Trophoblast cell (in vitro differentiated cells and primary cell): Measurements from ENCODE around the gene CUEDC1.

Experiments used
- DNase-seq, 2 donors: peaks; one replicate each; pipeline ENCODE4 v3.0.0-alpha.2; 2016
- H2AFZ ChIP-seq: 2 replicates; pipeline ENCODE4 v1.6.1; 2013; ENCODE audit warnings: low read length, moderate library complexity, mild to moderate bottlenecking; ENCODE audit not compliant: insufficient read depth, poor library complexity
- H2AK5ac ChIP-seq: 2 replicates; pipeline ENCODE4 v1.6.1; 2013; ENCODE audit warnings: mild to moderate bottlenecking, low read length
- H2BK120ac ChIP-seq: 2 replicates; pipeline ENCODE4 v1.6.1; 2013; ENCODE audit warnings: low read length, mild to moderate bottlenecking, moderate library complexity; ENCODE audit not compliant: insufficient read depth, poor library complexity
- H2BK12ac ChIP-seq: 2 replicates; pipeline ENCODE4 v1.6.1; 2013; ENCODE audit warnings: mild to moderate bottlenecking, low read length, moderate library complexity
- H2BK5ac ChIP-seq: 2 replicates; pipeline ENCODE4 v1.6.1; 2013; ENCODE audit warnings: low read length, low read depth, moderate library complexity, mild to moderate bottlenecking; ENCODE audit not compliant: poor library complexity
- H3K14ac ChIP-seq: 2 replicates; pipeline ENCODE4 v1.6.1; 2013; ENCODE audit warnings: mild to moderate bottlenecking, low read length
- H3K18ac ChIP-seq: 2 replicates; pipeline ENCODE4 v1.6.1; 2013; ENCODE audit warnings: mild to moderate bottlenecking, low read length
- H3K23ac ChIP-seq: 2 replicates; pipeline ENCODE4 v1.6.1; 2013; ENCODE audit warnings: low read length
- H3K27ac ChIP-seq: 2 replicates; pipeline ENCODE4 v1.5.1; 2013; ENCODE audit warnings: low read depth, mild to moderate bottlenecking, inconsistent platforms, low read length, moderate library complexity
- H3K27me3 ChIP-seq: 2 replicates; pipeline ENCODE4 v1.6.1; 2013; ENCODE audit warnings: inconsistent platforms, mild to moderate bottlenecking, low read length, moderate library complexity; ENCODE audit not compliant: insufficient read depth
- H3K36me3 ChIP-seq, 2 experiments: 1 replicate in 1 of 2; 2 replicates in 1 of 2; pipeline ENCODE4 v1.6.1; 2013; ENCODE audit warnings: low read length in 2 of 2, mild to moderate bottlenecking in 2 of 2, moderate library complexity in 1 of 2; ENCODE audit not compliant: insufficient read depth in 2 of 2, control insufficient read depth in 1 of 2
- H3K4ac ChIP-seq: 2 replicates; pipeline ENCODE4 v1.6.1; 2013; ENCODE audit warnings: low read depth, mild to moderate bottlenecking, low read length, moderate library complexity
- H3K4me1 ChIP-seq, 2 experiments: 1 replicate in 1 of 2; 2 replicates in 1 of 2; pipeline ENCODE4 v1.6.1; 2013; ENCODE audit warnings: low read length in 2 of 2, mild to moderate bottlenecking in 2 of 2, moderate library complexity in 1 of 2; ENCODE audit not compliant: insufficient read depth in 2 of 2, control insufficient read depth in 1 of 2
- H3K4me2 ChIP-seq: 2 replicates; pipeline ENCODE4 v1.6.1; 2013; ENCODE audit warnings: inconsistent platforms, mild to moderate bottlenecking, low read length, moderate library complexity
- H3K4me3 ChIP-seq: 2 replicates; pipeline ENCODE4 v1.5.1; 2013; ENCODE audit warnings: mild to moderate bottlenecking, low read depth, low read length, inconsistent platforms
- H3K79me1 ChIP-seq: one replicate; pipeline ENCODE4 v1.6.1; 2013; ENCODE audit warnings: low read length
- H3K79me2 ChIP-seq: 2 replicates; pipeline ENCODE4 v1.6.1; 2013; ENCODE audit warnings: low read length, mild to moderate bottlenecking; ENCODE audit not compliant: control insufficient read depth, insufficient read depth, poor library complexity
- H3K9ac ChIP-seq: 2 replicates; pipeline ENCODE4 v1.6.1; 2013; ENCODE audit warnings: mild to moderate bottlenecking, low read length
- H3K9me3 ChIP-seq: 2 replicates; pipeline ENCODE4 v1.6.1; 2013; ENCODE audit warnings: low read depth, mild to moderate bottlenecking, control low read depth, inconsistent platforms, low read length; ENCODE audit not compliant: insufficient read depth
- H4K12ac ChIP-seq: 2 replicates; pipeline ENCODE4 v1.6.1; 2013; ENCODE audit warnings: low read depth, mild to moderate bottlenecking, low read length, moderate library complexity
- H4K8ac ChIP-seq: 2 replicates; pipeline ENCODE4 v1.6.1; 2013; ENCODE audit warnings: low read depth, mild to moderate bottlenecking, low read length, moderate library complexity
- H4K91ac ChIP-seq: one replicate; pipeline ENCODE4 v1.6.1; 2013; ENCODE audit warnings: low read depth, mild to moderate bottlenecking, low read length, moderate library complexity
- WGBS: extraction: QIAGEN DNeasy Blood & Tissue Kit; methylation state at CpG from one replicate; pipeline ENCODE4 v1.1.7; 2013; ENCODE audit warnings: missing lambda C conversion rate; ENCODE audit not compliant: insufficient read length, insufficient coverage; ENCODE audit errors: extremely low coverage; 5-methylcytosine and 5-hydroxymethylcytosine counted together

CUEDC1 gene

GRCh38 chr17:57908278-57908677 lies 46.9 kb downstream of the CUEDC1 start:
- no CpG with 5 or more reads among the region's 6 CpGs for whole genome bisulfite sequencing
- Histone ChIP-seq H3K4me3 (no peak overlapping the region), H3K4ac (no peak overlapping the region), H2BK12ac (no peak overlapping the region), H2BK120ac (no peak overlapping the region), H2BK5ac (no peak overlapping the region), H3K27ac (no peak overlapping the region), H2AFZ (no peak overlapping the region), H3K9ac (no peak overlapping the region), H3K4me1 (peaks cover 18 to 21% of the 10 kb centered on the region in 2 experiments), H3K23ac (no peak overlapping the region), H3K9me3 (peaks cover 2% of the 10 kb centered on the region), H4K91ac (no peak overlapping the region), H3K36me3 (no peaks in the 10 kb centered on the region), H3K18ac (no peak overlapping the region), H3K27me3 (no peaks in the 10 kb centered on the region), H3K79me1 (no peaks in the 10 kb centered on the region), H4K8ac (no peak overlapping the region), H4K12ac (no peak overlapping the region), H3K4me2 (no peak overlapping the region), H3K79me2 (no peaks in the 10 kb centered on the region), H3K14ac (no peak overlapping the region), H2AK5ac (no peak overlapping the region)
- DNase-seq = no peak

- peaks cover 4% of the 10 kb centered on the region for H3K79me1 ChIP-seq
- no peak for DNase-seq
- WGBS = no CpG with 5 or more reads among the region's 7 CpGs
- no peak overlapping the region for H2AK5ac ChIP-seq
- peaks cover 24 to 26% of the 10 kb centered on the region in 2 experiments for H3K4me1 ChIP-seq
- H4K91ac ChIP-seq = no peak overlapping the region
- no peak overlapping the region for H3K18ac ChIP-seq
- H3K9me3 ChIP-seq = peaks cover 2% of the 10 kb centered on the region
- H3K36me3 ChIP-seq = no peaks in the 10 kb centered on the region
- no peak overlapping the region for H2AFZ ChIP-seq
- no peak overlapping the region for H3K4me3 ChIP-seq
- no peak overlapping the region for H3K4me2 ChIP-seq
- H3K23ac ChIP-seq = no peak overlapping the region
- no peak overlapping the region for H3K27ac ChIP-seq
- H2BK120ac ChIP-seq = no peak overlapping the region
- no peak overlapping the region for H2BK5ac ChIP-seq
- H2BK12ac ChIP-seq = no peak overlapping the region
- no peak overlapping the region for H3K9ac ChIP-seq
- no peaks in the 10 kb centered on the region for H3K79me2 ChIP-seq
- no peak overlapping the region for H3K4ac ChIP-seq
- no peak overlapping the region for H4K12ac ChIP-seq
- no peaks in the 10 kb centered on the region for H3K27me3 ChIP-seq
- no peak overlapping the region for H4K8ac ChIP-seq
- H3K14ac ChIP-seq = no peak overlapping the region
These were observed 48.3 kb downstream of the CUEDC1 start for GRCh38 chr17:57906910-57907309.

GRCh38 chr17:57905875-57906455 lies 49.2 kb downstream of the CUEDC1 start:
- Histone ChIP-seq H3K27me3 (no peaks in the 10 kb centered on the region), H3K9ac (no peak overlapping the region), H2BK5ac (no peak overlapping the region), H2AK5ac (no peak overlapping the region), H3K14ac (no peak overlapping the region), H3K27ac (no peak overlapping the region), H3K4me1 (peaks cover 24 to 26% of the 10 kb centered on the region in 2 experiments), H3K36me3 (no peaks in the 10 kb centered on the region), H3K79me1 (peaks cover 4% of the 10 kb centered on the region), H3K4ac (no peak overlapping the region), H2AFZ (no peak overlapping the region), H3K4me3 (no peak overlapping the region), H4K91ac (no peak overlapping the region), H4K12ac (no peak overlapping the region), H2BK120ac (no peak overlapping the region), H4K8ac (no peak overlapping the region), H3K9me3 (peaks cover 2% of the 10 kb centered on the region), H3K18ac (no peak overlapping the region), H3K79me2 (no peaks in the 10 kb centered on the region), H2BK12ac (no peak overlapping the region), H3K23ac (no peak overlapping the region), H3K4me2 (no peak overlapping the region)
- DNase-seq = no peak

- no peaks in the 10 kb centered on the region for H3K36me3 ChIP-seq
- DNase-seq = no peak
- no peaks in the 10 kb centered on the region for H3K79me2 ChIP-seq
- peak overlapping the region; percentile 53 for H2BK12ac ChIP-seq
- H3K27ac ChIP-seq = no peak overlapping the region
- no peak overlapping the region for H2BK5ac ChIP-seq
- no peak overlapping the region for H3K4ac ChIP-seq
- no peak overlapping the region for H3K9ac ChIP-seq
- H2AFZ ChIP-seq = no peak overlapping the region
- peaks cover 34 to 36% of the 10 kb centered on the region in 2 experiments for H3K4me1 ChIP-seq
- H4K91ac ChIP-seq = peak overlapping the region; percentile 17
- H3K4me3 ChIP-seq = no peak overlapping the region
- H2BK120ac ChIP-seq = peak overlapping the region; percentile 16
- H4K12ac ChIP-seq = no peak overlapping the region
- H3K14ac ChIP-seq = peak overlapping the region; percentile 44
- no CpG with 5 or more reads among the region's 7 CpGs for WGBS
- peak overlapping the region; percentile 88 for H2AK5ac ChIP-seq
- H3K23ac ChIP-seq = no peak overlapping the region
- H3K79me1 ChIP-seq = peaks cover 12% of the 10 kb centered on the region
- no peaks in the 10 kb centered on the region for H3K27me3 ChIP-seq
- peaks cover 2% of the 10 kb centered on the region for H3K9me3 ChIP-seq
- H3K18ac ChIP-seq = peak overlapping the region; percentile 9
- no peak overlapping the region for H3K4me2 ChIP-seq
- no peak overlapping the region for H4K8ac ChIP-seq
These were observed 51.3 kb downstream of the CUEDC1 start for GRCh38 chr17:57903961-57904360.
